HCT116 (cell line): ENCODE results near the gene CLDN5. TPM values are rescaled to one million over a fixed set of nuclear protein-coding genes. Genes with fewer than 3 reads are reported as not detected.

ENCODE experiments used
- ATAC-seq: fragments of 200-7000 bp; cut with Tn5 transposase; 2 replicates; pipeline ENCODE4 v1.9.1; 2020; ENCODE audit warnings: mild to moderate bottlenecking, moderate library complexity
- BruUV-seq: library from RNA; stranded (reverse); fragments of 400-500 nt; replicated peaks from 2 replicates; lab custom pipeline; 2021; lab: Mats Ljungman, UMichigan
- CTCF ChIA-PET: fragments of 300-600 bp; sonication (Branson Sonifier 250); formaldehyde crosslinking; loops from one replicate; lab custom pipeline; 2021; ENCODE audit warnings: antibody characterized with exemption; lab: Charles Lee
- POLR2A ChIA-PET: fragments of 300-600, 350-600 bp; sonication (Branson Sonifier 250); formaldehyde crosslinking; loops from one replicate; lab custom pipeline; 2021; ENCODE audit warnings: antibody characterized with exemption; lab: Charles Lee
- RAD21 ChIA-PET, 2 experiments: fragments of 300-600 bp; sonication (Branson Sonifier 250); formaldehyde crosslinking; loops; one replicate each; lab custom pipeline; 2023; ENCODE audit warnings: low total read pairs in 2 of 2; ENCODE audit not compliant: uncharacterized antibody in 2 of 2, unreplicated experiment in 2 of 2, low non-redundant PET in 1 of 2; lab: Charles Lee
- DNase-seq: peaks from one replicate; pipeline ENCODE4 v3.0.0-alpha.2; 2010; ENCODE audit warnings: low read depth, low spot score
- H2AFZ ChIP-seq: fragments of 200-600 bp; shearing (Covaris generic), sonication (generic); 2 replicates; pipeline ENCODE4 v1.6.1; 2017; ENCODE audit warnings: low read depth, mixed run types, mixed read lengths, antibody characterized with exemption, low read length; ENCODE audit not compliant: poor library complexity, severe bottlenecking
- H3K27ac ChIP-seq: 2 replicates; pipeline ENCODE4 v1.5.1; 2012; ENCODE audit warnings: low read depth, low read length
- H3K27me3 ChIP-seq: fragments of 200-600 bp; sonication (generic); 2 replicates; pipeline ENCODE4 v1.6.1; 2016; ENCODE audit warnings: mixed run types, low read length, mixed read lengths; ENCODE audit not compliant: insufficient read depth
- H3K36me3 ChIP-seq, 2 experiments: fragments of 200-500 bp in 1 of 2; fragments of 200-600 bp in 1 of 2; sonication (Bioruptor generic) in 1 of 2; sonication (generic) in 1 of 2; 2 replicates each; pipeline versions ENCODE4 v1.5.1 to v1.6.1; 2014 to 2016; ENCODE audit warnings: low read length in 2 of 2, inconsistent platforms in 1 of 2, mixed read lengths in 1 of 2, mixed run types in 1 of 2; ENCODE audit not compliant: insufficient read depth in 2 of 2, control insufficient read depth in 1 of 2
- H3K4me1 ChIP-seq, 2 experiments: fragments of 200-600 bp in 1 of 2; sonication (generic) in 1 of 2; 2 replicates each; pipeline versions ENCODE4 v1.5.1 to v1.6.1; 2012 to 2017; ENCODE audit warnings: low read length in 2 of 2, inconsistent platforms in 1 of 2, mild to moderate bottlenecking in 1 of 2, mixed read lengths in 1 of 2, mixed run types in 1 of 2, moderate library complexity in 1 of 2; ENCODE audit not compliant: insufficient read depth in 2 of 2, control insufficient read depth in 1 of 2
- H3K4me2 ChIP-seq: fragments of 200-600 bp; sonication (generic); 2 replicates; pipeline ENCODE4 v1.6.1; 2017; ENCODE audit warnings: mixed run types, low read length, mixed read lengths
- H3K4me3 ChIP-seq, 2 experiments: fragments of 200-600 bp in 1 of 2; sonication (generic) in 1 of 2; replicated peaks in 1 of 2; 2 replicates each; pipeline ENCODE4 v1.5.1; 2011 to 2016; ENCODE audit warnings: low read length in 2 of 2, control low read depth in 1 of 2, low read depth in 1 of 2, mild to moderate bottlenecking in 1 of 2, mixed read lengths in 1 of 2, mixed run types in 1 of 2
- H3K79me2 ChIP-seq: fragments of 200-600 bp; sonication (generic); 2 replicates; pipeline ENCODE4 v1.6.1; 2017; ENCODE audit warnings: mild to moderate bottlenecking, mixed run types, low read length, moderate library complexity, mixed read lengths; ENCODE audit not compliant: insufficient read depth
- H3K9ac ChIP-seq: fragments of 200-600 bp; sonication (generic); 2 replicates; pipeline ENCODE4 v1.6.1; 2016; ENCODE audit warnings: low read length, mixed read lengths
- H3K9me2 ChIP-seq: fragments of 200-600 bp; sonication (generic), shearing (Covaris generic); 2 replicates; pipeline ENCODE4 v1.6.1; 2017; ENCODE audit warnings: mixed run types, mild to moderate bottlenecking, moderate library complexity; ENCODE audit not compliant: insufficient read depth
- H3K9me3 ChIP-seq, 2 experiments: fragments of 200-500 bp in 1 of 2; fragments of 200-600 bp in 1 of 2; sonication (Bioruptor generic) in 1 of 2; sonication (generic) in 1 of 2; 2 replicates each; pipeline ENCODE4 v1.6.1; 2014 to 2017; ENCODE audit warnings: low read length in 2 of 2, mixed read lengths in 2 of 2, inconsistent platforms in 1 of 2, low read depth in 1 of 2, mild to moderate bottlenecking in 1 of 2, mixed run types in 1 of 2, moderate library complexity in 1 of 2; ENCODE audit not compliant: control insufficient read depth in 1 of 2, insufficient read depth in 1 of 2
- H4K20me1 ChIP-seq: fragments of 200-600 bp; sonication (generic), shearing (Covaris generic); 2 replicates; pipeline ENCODE4 v1.6.1; 2017; ENCODE audit warnings: mixed run types, mild to moderate bottlenecking, moderate library complexity; ENCODE audit not compliant: insufficient read depth
- CBX3 ChIP-seq: IDR thresholded peaks from 2 replicates; pipeline ENCODE4 v1.6.1; 2012; ENCODE audit warnings: low read depth
- FOSL1 ChIP-seq: IDR thresholded peaks from 2 replicates; pipeline ENCODE4 v1.6.1; 2012; ENCODE audit warnings: low read depth
- JUND ChIP-seq: IDR thresholded peaks from 2 replicates; pipeline ENCODE4 v1.6.1; 2012
- POLR2A ChIP-seq: IDR thresholded peaks from 2 replicates; pipeline ENCODE4 v1.7.0; 2011; ENCODE audit warnings: borderline replicate concordance; ENCODE audit not compliant: insufficient read depth, insufficient read length; ENCODE audit errors: extremely low read depth
- POLR2AphosphoS5 ChIP-seq: IDR thresholded peaks from 2 replicates; pipeline ENCODE4 v1.6.1; 2011; ENCODE audit warnings: mild to moderate bottlenecking, low read depth, low read length, moderate library complexity
- SP1 ChIP-seq: IDR thresholded peaks from 2 replicates; pipeline ENCODE4 v1.6.1; 2012; ENCODE audit warnings: low read depth
- SRF ChIP-seq: IDR thresholded peaks from 2 replicates; pipeline ENCODE4 v1.6.1; 2012; ENCODE audit warnings: low read depth
- TCF7L2 ChIP-seq: IDR thresholded peaks from 2 replicates; pipeline ENCODE4 v1.7.0; 2011; ENCODE audit warnings: borderline replicate concordance, inconsistent platforms; ENCODE audit not compliant: insufficient read depth, insufficient read length; ENCODE audit errors: extremely low read depth
- YY1 ChIP-seq: IDR thresholded peaks from 2 replicates; pipeline ENCODE4 v1.6.1; 2011; ENCODE audit warnings: low read length, low read depth, moderate library complexity, mild to moderate bottlenecking; ENCODE audit not compliant: insufficient replicate concordance; ENCODE audit errors: extremely low read depth
- ZBTB33 ChIP-seq: IDR thresholded peaks from 2 replicates; pipeline ENCODE4 v1.6.1; 2011; ENCODE audit warnings: mild to moderate bottlenecking, low read length, moderate library complexity; ENCODE audit not compliant: insufficient replicate concordance; ENCODE audit errors: extremely low read depth
- ZFX ChIP-seq: fragments of 450-650 bp; IDR thresholded peaks from 2 replicates; pipeline ENCODE4 v1.6.1; 2017
- ZNF274 ChIP-seq: fragments of 200-500 bp; sonication (Bioruptor generic); IDR thresholded peaks from 2 replicates; pipeline ENCODE4 v1.6.1; 2014; ENCODE audit warnings: mild to moderate bottlenecking, low read depth, low read length, inconsistent platforms
- intact Hi-C: fragments of 100-400 bp; cut with micrococcal nuclease; formaldehyde crosslinking; loops from 2 replicates; pipeline ENCODE4 v1.10.0; 2022
- total RNA-seq: library from RNA; stranded (reverse); gene quantifications from one replicate; pipeline ENCODE4 v1.2.1, GENCODE V29; 2021; ENCODE audit not compliant: unreplicated experiment

Gene CLDN5
- total RNA-seq, 1 experiment from 2014 or later = 0.32 TPM

- POLR2A ChIA-PET = interaction anchor here (1.5 kb wide), 1 partner anchor 15 kb away, joined by 4 read pairs; no protein-coding TSS in a partner anchor
- TF ChIP-seq ZBTB33 (no peak), CBX3 (no peak), SRF (no peak), FOSL1 (no peak), ZFX (no peak), YY1 (no peak), ZNF274 (no peak), SP1 (no peak), POLR2AphosphoS5 (no peak), JUND (no peak), POLR2A (no peak), TCF7L2 (no peak)
- TF ChIP-seq, all 23 proteins: peak for 0
Observed at GRCh38 chr22:19569976-19570375, 45.8 kb upstream of the CLDN5 start.

More at GRCh38 chr22:19569976-19570375, 45.8 kb upstream of the CLDN5 start:
- no peak overlapping the region for H2AFZ ChIP-seq
- no peaks in the 10 kb centered on the region for H3K79me2 ChIP-seq
- no peak for ATAC-seq
- peaks cover 0 to 3% of the 10 kb centered on the region in 2 experiments; a peak in 1 of 4 replicates for H3K4me1 ChIP-seq
- H3K36me3 ChIP-seq = no peaks in the 10 kb centered on the region
- no peak overlapping the region for H3K9ac ChIP-seq
- no peak overlapping the region for H3K4me2 ChIP-seq
- no TSS peak for BruUV-seq
- DNase-seq = no peak
- no peak overlapping the region for H3K4me3 ChIP-seq
- no peaks in the 10 kb centered on the region for H3K9me3 ChIP-seq
- intact Hi-C loops = no loop called here
- CTCF ChIA-PET = no interaction called here
- RAD21 ChIA-PET = no interaction called here
- no peak overlapping the region for H3K27ac ChIP-seq
- no peaks in the 10 kb centered on the region for H3K9me2 ChIP-seq
- H4K20me1 ChIP-seq = no peaks in the 10 kb centered on the region
- no peaks in the 10 kb centered on the region for H3K27me3 ChIP-seq
